ENCODE results near the gene C20orf204. TPM values are rescaled to one million over a fixed set of nuclear protein-coding genes. Genes with fewer than 3 reads are reported as not detected.

C20orf204 gene
- total RNA-seq, 1 donor from 2014 or later, result 0.98 TPM

- Histone ChIP-seq H3K27me3 (peaks cover 7% of the 10 kb centered on the region), H3K4me3 (no peak overlapping the region), H3K27ac (no peak overlapping the region), H3K9me3 (no peaks in the 10 kb centered on the region), H3K4me1 (peaks cover 14% of the 10 kb centered on the region), H3K36me3 (peaks cover 0 to 37% of the 10 kb centered on the region in 2 donors)
- DNase-seq (ENCODE audit: extremely low spot score in 2 of 2), result no peak
- no peak for TF ChIP-seq POLR2AphosphoS5 (IDR thresholded peaks at IDR 0.05; ENCODE audit: insufficient read depth in 1 of 2, low read depth in 1 of 2)
- no peak for TF ChIP-seq CTCF (IDR thresholded peaks at IDR 0.05)
- TF ChIP-seq POLR2A (IDR thresholded peaks at IDR 0.05), result no peak
- intact Hi-C loops (cut with DNase I), result no loop called here
Measured at GRCh38 chr20:64033981-64034493, 1.9 kb upstream of the C20orf204 start.

- no peak for DNase-seq (ENCODE audit: extremely low spot score in 2 of 2)
- no peak for TF ChIP-seq CTCF (IDR thresholded peaks at IDR 0.05)
Measured at GRCh38 chr20:64035066-64035932, 683 bp upstream of the C20orf204 start.

GRCh38 chr20:64036346-64037198, 590 bp downstream of the C20orf204 start:
- intact Hi-C loops (cut with DNase I), result no loop called here
- H3K27me3 ChIP-seq, result peaks cover 7% of the 10 kb centered on the region

More at GRCh38 chr20:64035066-64035932, 683 bp upstream of the C20orf204 start:
- H3K9me3 ChIP-seq, result no peaks in the 10 kb centered on the region
- intact Hi-C loops (cut with DNase I), result no loop called here
- no peak overlapping the region for H3K4me3 ChIP-seq
- H3K4me1 ChIP-seq, result peaks cover 27% of the 10 kb centered on the region
- H3K27me3 ChIP-seq, result peaks cover 7% of the 10 kb centered on the region
- peaks cover 0 to 24% of the 10 kb centered on the region in 2 donors for H3K36me3 ChIP-seq
- H3K27ac ChIP-seq, result no peak overlapping the region

GRCh38 chr20:64037199-64037497, 1.2 kb downstream of the C20orf204 start:
- intact Hi-C loops (cut with DNase I), result no loop called here
- no peak overlapping the region for H3K27ac ChIP-seq

More at GRCh38 chr20:64036346-64037198, 590 bp downstream of the C20orf204 start:
- Histone ChIP-seq H3K27ac (no peak overlapping the region), H3K9me3 (no peaks in the 10 kb centered on the region), H3K4me3 (no peak overlapping the region), H3K4me1 (peaks cover 37% of the 10 kb centered on the region), H3K36me3 (peaks cover 0 to 16% of the 10 kb centered on the region in 2 donors)
- no peak for DNase-seq (ENCODE audit: extremely low spot score in 2 of 2)
- TF ChIP-seq CTCF (IDR thresholded peaks at IDR 0.05) (no peak), POLR2AphosphoS5 (IDR thresholded peaks at IDR 0.05; ENCODE audit: insufficient read depth in 1 of 2, low read depth in 1 of 2) (no peak), POLR2A (IDR thresholded peaks at IDR 0.05) (no peak)

More at GRCh38 chr20:64037199-64037497, 1.2 kb downstream of the C20orf204 start:
- H3K36me3 ChIP-seq, result peaks cover 0 to 10% of the 10 kb centered on the region in 2 donors
- H3K9me3 ChIP-seq, result no peaks in the 10 kb centered on the region
- no peak overlapping the region for H3K4me3 ChIP-seq
- TF ChIP-seq CTCF (IDR thresholded peaks at IDR 0.05), result no peak
- TF ChIP-seq POLR2A (IDR thresholded peaks at IDR 0.05), result no peak
- TF ChIP-seq POLR2AphosphoS5 (IDR thresholded peaks at IDR 0.05; ENCODE audit: insufficient read depth in 1 of 2, low read depth in 1 of 2), result no peak
- DNase-seq (ENCODE audit: extremely low spot score in 2 of 2), result no peak
- peaks cover 42% of the 10 kb centered on the region for H3K4me1 ChIP-seq
- peaks cover 7% of the 10 kb centered on the region for H3K27me3 ChIP-seq

Measured in vagina (tissue), 2 donors.